T-helper 1 cell treated with Interleukin-12 subunit alpha and Interleukin-12 subunit beta and Interleukin-4 antibody, amounts not matched to agents 30 ng/mL and 1 ng/mL, for 36 hours (primary cell): ENCODE data around the gene CLCA2. TPM values are rescaled to one million over a fixed set of nuclear protein-coding genes. Genes with fewer than 3 reads are reported as not detected.

ENCODE experiments used
- total RNA-seq: library from RNA; stranded (reverse); gene quantifications from 2 replicates; pipeline ENCODE4 v1.2.3, GENCODE V29; 2022

CLCA2 gene
- total RNA-seq, 1 donor from 2014 or later, result not detected

Other genes with a start within 250 kb of the CLCA2 start
- gene ODF2L, start 27.8 kb upstream of the CLCA2 start, total RNA-seq, result 44.2 and 53.1 TPM in 2 replicates
- gene CLCA1, start 44.8 kb downstream of the CLCA2 start, total RNA-seq, result not detected in 2 replicates
- not detected in 2 replicates for gene CLCA4, start 122.9 kb downstream of the CLCA2 start, total RNA-seq